ENCODE results near the gene RNLS.

RNLS gene

GRCh38 chr10:88411772-88412349 lies 171.3 kb downstream of the RNLS start:
- no peak for TF ChIP-seq CTCF (conservative IDR thresholded peaks at IDR 0.05; ENCODE audit: control insufficient read depth, insufficient read depth, low read depth, low read length)
- H3K4me3 ChIP-seq (ENCODE audit: control insufficient read depth, low read depth, low read length): no peak overlapping the region

GRCh38 chr10:88409824-88410223 lies 173.3 kb downstream of the RNLS start:
- no peak for TF ChIP-seq CTCF (conservative IDR thresholded peaks at IDR 0.05; ENCODE audit: control insufficient read depth, insufficient read depth, low read depth, low read length)
- H3K4me3 ChIP-seq (ENCODE audit: control insufficient read depth, low read depth, low read length): no peak overlapping the region
- no peak for DNase-seq (ENCODE audit: low read depth)

More at GRCh38 chr10:88411772-88412349, 171.3 kb downstream of the RNLS start:
- DNase-seq (ENCODE audit: low read depth): peak; percentile 71

- TF ChIP-seq CTCF (conservative IDR thresholded peaks at IDR 0.05; ENCODE audit: control insufficient read depth, insufficient read depth, low read depth, low read length): no peak
- DNase-seq (ENCODE audit: low read depth): peak; percentile 44
- H3K4me3 ChIP-seq (ENCODE audit: control insufficient read depth, low read depth, low read length): no peak overlapping the region
These were observed 173.9 kb downstream of the RNLS start for GRCh38 chr10:88409236-88409635.

- H3K4me3 ChIP-seq (ENCODE audit: control insufficient read depth, low read depth, low read length): no peak overlapping the region
- no peak for TF ChIP-seq CTCF (conservative IDR thresholded peaks at IDR 0.05; ENCODE audit: control insufficient read depth, insufficient read depth, low read depth, low read length)
These were observed 175.0 kb downstream of the RNLS start for GRCh38 chr10:88408096-88408495.

GRCh38 chr10:88404133-88404532 lies 179.0 kb downstream of the RNLS start:
- H3K4me3 ChIP-seq (ENCODE audit: control insufficient read depth, low read depth, low read length): no peak overlapping the region
- no peak for DNase-seq (ENCODE audit: low read depth)
- TF ChIP-seq CTCF (conservative IDR thresholded peaks at IDR 0.05; ENCODE audit: control insufficient read depth, insufficient read depth, low read depth, low read length): no peak

More at GRCh38 chr10:88408096-88408495, 175.0 kb downstream of the RNLS start:
- no peak for DNase-seq (ENCODE audit: low read depth)

- TF ChIP-seq CTCF (conservative IDR thresholded peaks at IDR 0.05; ENCODE audit: control insufficient read depth, insufficient read depth, low read depth, low read length): peak; percentile 42
- peak; percentile 46 for DNase-seq (ENCODE audit: low read depth)
- no peak overlapping the region for H3K4me3 ChIP-seq (ENCODE audit: control insufficient read depth, low read depth, low read length)
These were observed 181.3 kb downstream of the RNLS start for GRCh38 chr10:88401671-88402347.
